HG02759 (cell line): ENCODE results near the gene RGS10.
"Not testable (repeated sequence)": the region's sequence is repeated elsewhere in the genome, so short reads cannot be mapped to it uniquely, and the experiment has no call there.

Experiments used
- ATAC-seq: cut with Tn5 transposase; IDR thresholded peaks from one replicate; pipeline ENCODE4 v1.9.1; 2021; ENCODE audit warnings: mild to moderate bottlenecking, moderate library complexity; ENCODE audit not compliant: unreplicated experiment

Gene RGS10

DNA sequence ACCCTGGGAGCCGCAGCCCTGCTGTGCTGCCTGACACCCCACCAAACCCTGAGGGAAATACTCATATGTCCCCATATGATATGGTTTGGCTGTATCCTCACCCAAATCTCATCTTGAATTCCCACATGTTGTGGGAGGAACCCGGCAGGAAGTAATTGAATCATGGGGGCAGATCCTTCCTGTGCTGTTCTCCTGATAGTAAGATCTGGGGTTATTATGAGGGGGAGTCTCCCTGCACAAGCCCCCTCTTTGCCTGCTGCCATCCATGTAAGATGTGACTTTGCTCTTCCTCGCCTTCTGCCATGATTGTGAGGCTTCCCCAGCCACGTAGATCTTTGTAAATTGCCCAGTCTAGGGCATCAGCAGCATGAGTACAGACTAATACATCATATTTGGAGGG, 68.7 kb downstream of the RGS10 start:
- no peak for ATAC-seq

GRCh38 chr10:119470920-119471702, 71.4 kb downstream of the RGS10 start:
- ATAC-seq, result no peak

- no peak for ATAC-seq
Measured at GRCh38 chr10:119469846-119470245, 72.7 kb downstream of the RGS10 start.

DNA sequence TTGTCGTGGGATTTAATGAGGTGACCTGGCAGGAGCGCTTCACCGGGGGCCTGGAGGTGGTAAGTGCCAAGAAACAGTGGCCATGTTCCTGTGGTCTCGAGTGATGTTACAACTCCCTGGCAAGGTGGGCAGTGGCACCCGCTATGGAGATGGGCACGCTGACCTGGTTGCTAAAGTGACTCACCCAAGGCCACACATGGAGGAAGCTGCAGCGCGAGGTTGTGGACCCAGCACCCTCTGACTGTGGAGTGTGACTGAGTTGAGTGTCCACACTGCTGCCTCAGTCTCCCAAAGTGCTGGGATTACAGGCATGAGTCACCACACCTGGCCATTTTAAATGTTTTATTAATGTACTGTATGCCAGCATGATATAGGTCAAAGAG, 73.2 kb downstream of the RGS10 start:
- ATAC-seq, result no peak

DNA sequence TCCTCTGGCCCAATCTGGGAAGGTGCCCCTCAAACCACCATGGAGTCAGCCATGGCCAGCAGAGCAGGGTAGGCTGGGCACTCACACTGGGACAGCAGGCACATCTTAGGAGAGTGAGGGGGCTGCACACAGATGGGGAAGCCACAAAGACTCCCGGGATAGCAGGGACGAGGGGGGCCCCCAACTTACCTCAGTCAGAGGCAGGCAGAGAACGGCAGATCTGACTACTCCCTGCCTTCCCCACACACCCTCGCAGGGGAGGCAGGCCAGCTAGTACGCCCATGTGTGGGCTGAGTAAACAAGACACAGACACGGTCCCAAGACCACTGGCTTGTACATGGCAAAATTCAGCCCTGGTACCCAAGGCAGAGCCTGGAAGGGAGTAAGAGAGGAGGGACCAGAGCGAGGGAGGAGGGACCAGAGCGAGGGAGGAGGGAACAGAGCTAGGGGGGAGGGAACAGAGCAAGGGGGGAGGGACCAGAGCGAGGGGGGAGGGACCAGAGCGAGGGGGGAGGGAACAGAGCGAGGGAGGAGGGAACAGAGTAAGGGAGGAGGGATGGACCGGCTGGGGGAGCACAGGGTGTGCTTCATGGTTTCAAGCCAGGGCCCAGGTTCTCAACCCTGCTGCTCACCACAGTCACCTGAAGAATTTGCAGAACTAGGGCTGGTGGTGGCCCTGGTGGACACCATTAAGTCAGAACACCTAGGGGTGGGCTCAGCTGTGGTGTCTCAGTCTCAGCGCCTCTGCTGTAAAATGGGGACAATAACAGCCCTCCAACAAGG, 73.8 kb downstream of the RGS10 start:
- no peak for ATAC-seq

DNA sequence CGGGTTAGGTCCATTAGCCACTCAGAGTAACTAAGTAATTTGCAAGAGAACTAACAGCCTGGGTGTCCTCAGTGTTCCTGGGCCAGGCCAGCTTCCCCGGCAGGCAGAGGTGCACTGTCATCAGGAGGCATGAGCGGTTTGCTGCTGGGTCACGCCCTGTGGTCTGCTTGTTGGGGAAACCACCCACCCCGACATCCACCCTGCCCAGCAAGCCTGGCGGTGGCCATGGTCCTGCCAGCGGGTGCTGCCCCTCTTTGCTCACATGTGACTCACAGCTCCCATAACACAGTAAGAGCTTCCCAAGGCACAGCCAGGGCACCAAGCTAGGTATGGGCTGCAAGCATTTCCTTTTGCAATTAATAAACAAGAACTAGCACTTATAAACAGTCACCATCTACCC, 75.9 kb downstream of the RGS10 start:
- peak; percentile 46 for ATAC-seq

- no peak for ATAC-seq
Measured at GRCh38 chr10:119466076-119466475, 76.4 kb downstream of the RGS10 start.

GRCh38 chr10:119465085-119465484, 77.4 kb downstream of the RGS10 start:
- no peak for ATAC-seq

- not testable (repeated sequence) for ATAC-seq
Measured at GRCh38 chr10:119463195-119463594, 79.3 kb downstream of the RGS10 start.

GRCh38 chr10:119462773-119463172, 79.7 kb downstream of the RGS10 start:
- ATAC-seq, result no peak

GRCh38 chr10:119461923-119462322, 80.6 kb downstream of the RGS10 start:
- ATAC-seq, result no peak

GRCh38 chr10:119461380-119461779, 81.1 kb downstream of the RGS10 start:
- peak; percentile 75 for ATAC-seq

DNA sequence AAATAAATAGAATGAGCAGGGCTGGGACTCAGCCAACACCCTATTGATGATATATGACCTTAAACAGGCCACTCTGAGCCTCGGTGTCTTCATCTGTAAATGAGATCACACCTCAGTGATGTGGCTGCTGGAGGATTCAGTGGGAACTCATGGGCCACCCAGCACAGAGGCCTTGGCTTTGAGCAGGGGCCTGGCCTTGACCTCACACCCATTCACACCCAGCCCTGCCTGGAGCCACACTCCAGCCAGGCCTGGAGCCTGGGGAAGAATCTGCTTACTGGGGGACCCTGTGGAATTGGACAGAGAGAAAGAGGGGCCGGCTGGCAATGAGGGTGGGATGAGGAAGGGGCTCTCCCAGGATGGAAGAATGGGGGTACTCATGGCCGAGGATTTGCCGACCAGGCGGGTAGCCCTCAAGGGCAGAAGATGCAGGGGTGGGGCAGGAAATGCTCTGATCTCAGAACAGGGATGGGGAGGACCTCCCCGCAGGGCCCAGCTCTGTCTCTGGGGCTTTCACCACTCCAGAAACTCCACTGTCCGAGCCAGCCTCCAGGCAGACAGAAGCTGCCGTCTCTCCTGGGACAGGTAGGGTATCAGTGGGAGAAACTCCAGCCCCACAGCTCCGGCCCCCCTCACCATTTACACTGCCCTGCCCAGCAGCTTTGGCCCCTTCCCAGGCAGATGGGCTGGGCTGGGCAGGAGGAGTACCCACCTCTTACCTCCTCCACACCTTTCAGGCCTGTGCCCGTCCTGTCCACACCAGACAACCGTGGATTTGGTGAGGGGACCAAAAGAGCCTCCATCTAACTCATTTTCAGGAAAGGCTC, 81.9 kb downstream of the RGS10 start:
- ATAC-seq, result no peak

DNA sequence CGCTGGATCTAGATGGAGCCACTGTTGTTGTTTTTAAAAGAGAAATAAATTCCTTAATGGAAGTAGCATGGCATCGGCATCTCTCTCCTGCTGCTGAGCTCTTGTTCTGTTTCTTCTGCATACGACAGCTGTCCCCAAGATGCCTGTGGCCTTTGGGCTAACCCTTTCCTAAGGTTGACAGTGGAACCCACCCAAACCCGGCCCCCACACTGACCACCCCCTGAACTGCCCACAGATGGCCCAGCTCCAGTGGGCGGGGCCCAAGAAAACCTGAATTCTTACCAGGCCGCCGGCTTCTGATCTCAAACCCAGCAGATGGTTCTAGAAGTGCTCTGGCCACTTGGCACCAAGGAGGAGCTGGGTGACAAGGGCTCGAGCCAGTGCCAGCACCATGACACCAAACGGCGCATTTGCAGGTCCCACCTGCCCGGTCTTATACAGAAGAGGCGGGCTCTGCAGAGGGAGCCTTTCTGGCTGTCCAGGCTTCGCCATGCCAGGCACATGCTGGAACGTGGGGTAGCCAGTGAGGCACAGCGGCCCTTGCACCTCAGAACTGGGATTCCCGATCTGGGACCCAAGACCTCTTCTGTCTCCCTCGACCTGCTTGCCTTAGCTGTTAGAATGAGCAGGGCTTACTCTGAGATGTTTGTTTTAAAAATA, 82.7 kb downstream of the RGS10 start:
- no peak for ATAC-seq

GRCh38 chr10:119457966-119458766, 84.4 kb downstream of the RGS10 start:
- ATAC-seq, result no peak

DNA sequence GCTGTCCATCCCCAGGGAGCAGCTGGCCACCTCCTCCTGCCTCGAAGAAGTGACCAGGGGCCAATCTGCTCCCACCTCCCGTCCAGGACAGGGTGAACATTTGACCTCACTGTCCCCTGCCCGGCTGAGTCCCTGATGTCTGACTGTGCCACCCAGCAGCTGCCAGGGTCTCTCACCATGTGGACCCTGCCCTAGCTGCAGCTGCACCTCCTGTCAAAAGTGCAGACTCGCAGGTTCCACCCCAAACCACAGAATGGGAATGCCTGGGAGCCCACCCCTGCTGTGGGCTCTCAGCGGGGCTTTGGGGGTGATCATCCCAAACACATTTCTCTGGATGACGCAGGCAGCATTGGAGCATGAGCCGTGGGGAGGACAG, 86.1 kb downstream of the RGS10 start:
- no peak for ATAC-seq

DNA sequence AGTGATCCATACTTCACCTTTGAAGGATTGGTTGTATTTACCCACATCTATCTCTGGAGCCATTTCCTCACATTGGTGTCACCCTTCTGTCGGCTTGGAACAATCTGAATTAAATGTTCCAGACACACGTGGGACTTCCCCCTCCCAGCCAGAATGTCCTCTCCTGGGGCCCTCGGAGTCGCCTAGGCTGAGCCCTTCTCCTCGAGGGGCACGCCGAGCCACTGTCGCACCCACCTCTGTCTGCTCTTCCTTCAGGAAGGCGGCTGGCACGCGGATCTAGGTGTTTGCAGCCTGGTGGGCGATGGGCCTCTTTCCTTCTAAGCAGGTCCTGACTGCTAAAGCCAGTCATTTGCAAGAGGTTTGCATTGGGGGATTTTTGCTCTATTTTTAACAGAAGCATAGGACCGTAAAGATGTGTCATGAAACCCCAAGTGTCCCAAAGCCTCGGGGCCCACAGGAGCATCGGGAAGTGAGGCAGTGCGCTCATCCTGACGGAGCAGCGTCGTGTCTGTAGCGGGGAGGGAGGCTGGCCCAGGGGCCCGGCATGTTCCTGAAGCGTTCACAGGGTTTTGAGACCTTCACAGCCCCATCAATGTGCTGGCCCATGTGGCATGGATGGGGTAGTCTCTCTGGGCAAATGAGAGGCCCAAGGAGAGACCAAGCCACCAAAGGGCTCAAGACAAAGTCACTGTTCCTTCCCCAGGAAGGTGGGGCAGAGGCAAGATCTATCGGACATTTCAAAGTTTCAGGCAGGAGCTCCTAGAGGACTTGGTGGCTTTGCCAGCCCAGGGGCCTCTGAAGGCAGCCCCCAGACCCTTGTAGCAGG, 86.7 kb downstream of the RGS10 start:
- no peak for ATAC-seq

- no peak for ATAC-seq
Measured at GRCh38 chr10:119454990-119455389, 87.5 kb downstream of the RGS10 start.

GRCh38 chr10:119454316-119454715, 88.2 kb downstream of the RGS10 start:
- no peak for ATAC-seq
